PC-3 (cell line): ENCODE data around the gene HDAC5.

Experiments used
- CTCF ChIP-seq: fragments of 300-600 bp; sonication (generic); conservative IDR thresholded peaks from 2 replicates; pipeline ENCODE4 v1.5.1; 2017; ENCODE audit warnings: antibody characterized with exemption, low read depth, mild to moderate bottlenecking, low read length
- EZH2 ChIP-seq: fragments of 300-600 bp; sonication (generic); IDR thresholded peaks from one replicate; pipeline ENCODE4 v1.6.1; 2017; ENCODE audit warnings: antibody characterized with exemption, mild to moderate bottlenecking, low read length; ENCODE audit not compliant: unreplicated experiment

GRCh38 chr17:44033861-44034408 lies 89.5 kb downstream of the HDAC5 start:
- TF ChIP-seq CTCF (no peak), EZH2 (no peak)
